AG09319 (cell line): ENCODE measurements around the gene TULP1.

Experiments
- DNase-seq: peaks from one replicate; pipeline ENCODE4 v3.0.0-alpha.2; 2010; ENCODE audit warnings: low read depth; ENCODE audit errors: extremely low read depth
- TF ChIP-seq, protein P1 (sequence below): IDR thresholded peaks from 2 replicates; pipeline ENCODE4 v1.5.1; 2011; ENCODE audit warnings: low read depth, mild to moderate bottlenecking, inconsistent platforms, low read length, moderate library complexity

The TULP1 gene

DNA sequence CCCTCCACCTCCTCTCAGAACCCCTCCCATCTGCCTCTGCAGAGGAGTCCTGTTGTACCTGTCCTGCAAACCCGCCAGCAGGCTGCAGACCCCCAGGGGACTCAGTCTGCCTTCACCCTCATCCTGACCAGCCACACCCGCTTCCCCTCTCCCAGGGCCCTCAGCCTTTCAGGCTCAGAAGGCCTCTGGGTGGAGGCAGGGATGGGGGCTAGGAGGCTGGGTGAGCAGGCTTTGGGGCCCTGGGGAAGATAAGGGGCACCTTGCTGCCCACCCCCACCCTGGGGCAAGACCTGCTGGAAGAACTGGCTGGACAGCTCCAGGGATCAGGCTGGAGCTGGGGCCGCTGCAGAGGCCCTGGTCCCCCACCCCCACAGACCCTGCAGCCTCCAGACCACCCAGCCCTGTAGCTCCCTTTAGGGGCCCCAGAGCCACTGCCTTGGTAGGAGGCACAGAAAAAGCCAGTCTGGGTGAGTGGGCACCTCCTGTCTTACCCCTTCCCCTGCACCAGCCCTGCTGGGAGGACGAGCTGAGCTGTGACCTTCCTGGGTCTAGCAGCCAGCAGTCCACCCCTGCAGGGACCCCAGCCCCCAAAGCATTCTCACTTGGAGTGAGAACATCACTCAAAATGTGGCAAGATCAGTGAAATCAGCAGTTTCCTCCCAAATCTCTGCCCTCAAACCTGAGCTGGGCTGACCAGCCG lies 21.0 kb downstream of the TULP1 start:
- DNase-seq = no peak
- TF ChIP-seq, protein P1, sequence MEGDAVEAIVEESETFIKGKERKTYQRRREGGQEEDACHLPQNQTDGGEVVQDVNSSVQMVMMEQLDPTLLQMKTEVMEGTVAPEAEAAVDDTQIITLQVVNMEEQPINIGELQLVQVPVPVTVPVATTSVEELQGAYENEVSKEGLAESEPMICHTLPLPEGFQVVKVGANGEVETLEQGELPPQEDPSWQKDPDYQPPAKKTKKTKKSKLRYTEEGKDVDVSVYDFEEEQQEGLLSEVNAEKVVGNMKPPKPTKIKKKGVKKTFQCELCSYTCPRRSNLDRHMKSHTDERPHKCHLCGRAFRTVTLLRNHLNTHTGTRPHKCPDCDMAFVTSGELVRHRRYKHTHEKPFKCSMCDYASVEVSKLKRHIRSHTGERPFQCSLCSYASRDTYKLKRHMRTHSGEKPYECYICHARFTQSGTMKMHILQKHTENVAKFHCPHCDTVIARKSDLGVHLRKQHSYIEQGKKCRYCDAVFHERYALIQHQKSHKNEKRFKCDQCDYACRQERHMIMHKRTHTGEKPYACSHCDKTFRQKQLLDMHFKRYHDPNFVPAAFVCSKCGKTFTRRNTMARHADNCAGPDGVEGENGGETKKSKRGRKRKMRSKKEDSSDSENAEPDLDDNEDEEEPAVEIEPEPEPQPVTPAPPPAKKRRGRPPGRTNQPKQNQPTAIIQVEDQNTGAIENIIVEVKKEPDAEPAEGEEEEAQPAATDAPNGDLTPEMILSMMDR = no peak

DNA sequence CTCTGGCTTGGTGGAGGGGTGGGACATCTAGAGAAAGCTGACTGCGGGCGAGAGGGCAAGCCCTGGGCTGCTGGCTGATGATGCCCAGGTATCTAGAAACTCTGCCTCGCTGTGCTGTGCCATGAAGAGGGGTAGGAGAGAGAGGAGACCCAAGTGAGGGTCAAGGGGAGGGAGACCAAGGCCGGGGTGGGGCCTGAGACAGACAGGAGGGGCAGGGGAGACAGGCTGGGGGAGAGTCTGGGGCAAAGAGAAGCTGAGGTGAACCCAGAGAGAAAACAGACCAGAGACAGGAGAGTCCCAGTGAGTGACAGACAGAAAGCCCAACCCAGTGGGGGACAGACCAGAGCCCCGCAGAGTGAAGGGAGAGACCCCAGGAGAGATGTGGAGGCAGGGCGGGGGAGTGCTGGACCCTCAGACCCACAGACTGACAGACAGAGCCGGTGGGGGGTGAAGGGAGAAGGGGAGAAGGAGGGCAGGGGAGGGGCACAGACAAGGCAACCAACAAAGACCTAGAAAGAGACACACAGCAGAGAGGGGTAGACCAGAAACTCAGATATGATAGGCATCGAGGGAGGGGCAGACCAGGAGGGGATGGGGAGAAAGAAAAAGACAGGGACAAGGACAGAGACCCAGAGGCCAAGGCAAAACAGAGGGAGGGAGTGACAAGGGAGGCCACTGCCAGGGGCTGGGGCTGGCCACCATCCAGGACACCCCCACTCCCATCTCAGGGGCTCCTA lies 21.7 kb downstream of the TULP1 start:
- no peak for DNase-seq
- TF ChIP-seq, protein P1 = no peak

DNA sequence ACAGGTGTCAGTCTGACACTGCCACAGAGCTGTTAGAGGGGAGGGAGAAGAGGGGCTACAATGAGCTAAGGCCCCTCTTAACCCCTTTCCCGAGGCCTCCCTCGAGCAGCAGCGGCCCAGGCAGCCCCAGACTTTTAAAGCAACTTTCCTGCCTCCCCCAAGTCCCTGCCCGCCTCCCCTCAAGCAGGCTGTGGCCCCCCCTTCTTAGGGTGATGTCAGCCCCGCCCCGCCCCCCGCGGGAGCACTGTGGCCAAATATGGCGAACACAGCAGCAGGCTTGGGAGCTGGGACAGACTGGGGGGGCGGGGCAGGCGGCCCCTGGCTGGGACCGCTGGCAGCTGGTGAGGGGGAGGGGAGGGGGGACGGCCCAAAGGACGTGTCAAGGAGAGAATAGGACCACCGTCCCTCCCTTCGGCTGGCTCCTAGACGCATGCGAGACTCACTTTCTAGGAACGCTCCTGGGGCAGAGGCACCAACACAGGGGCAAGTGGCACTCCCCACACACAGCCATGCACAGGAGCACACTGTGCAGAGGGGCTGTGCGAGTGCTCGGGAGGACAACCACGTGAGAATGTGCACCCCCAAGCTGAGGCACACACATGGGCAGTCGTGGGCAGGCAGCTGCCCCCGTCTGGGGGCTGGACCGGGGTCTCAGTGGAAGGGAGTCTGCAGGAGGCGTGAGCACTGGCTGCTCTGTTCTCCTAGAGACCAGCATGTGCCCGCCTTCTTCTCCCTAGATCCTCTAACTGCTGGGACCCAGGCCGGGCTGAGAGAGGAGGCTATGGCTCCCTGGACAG lies 22.5 kb downstream of the TULP1 start:
- DNase-seq = peak; percentile 46
- TF ChIP-seq, protein P1 = no peak

GRCh38 chr6:35489066-35489465 lies 23.6 kb downstream of the TULP1 start:
- TF ChIP-seq, protein P1 = no peak
- no peak for DNase-seq

DNA sequence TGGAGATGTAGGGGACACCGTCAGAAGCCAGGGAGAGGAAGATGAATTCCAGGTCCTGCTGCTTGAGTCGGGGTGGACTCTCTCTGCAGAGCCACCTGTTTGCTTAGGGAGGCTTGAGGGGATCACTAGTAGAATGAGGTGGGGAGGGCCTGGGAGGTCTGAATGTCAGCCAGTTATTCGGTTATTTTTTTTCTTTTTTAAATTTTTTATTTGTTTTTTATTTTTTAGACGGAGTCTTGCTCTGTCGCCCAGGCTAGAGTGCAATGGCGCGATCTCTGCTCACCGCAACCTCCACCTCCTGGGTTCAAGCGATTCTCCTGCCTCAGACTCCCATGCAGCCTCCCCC lies 24.2 kb downstream of the TULP1 start:
- TF ChIP-seq, protein P1 = no peak
- no peak for DNase-seq

- no peak for DNase-seq
- TF ChIP-seq, protein P1 = no peak
Measured at GRCh38 chr6:35487658-35488516, 24.8 kb downstream of the TULP1 start.
